Measurements from ENCODE around the gene MAP2K7.
"Not testable (repeated sequence)": the region's sequence is repeated elsewhere in the genome, so short reads cannot be mapped to it uniquely, and the experiment has no call there.

The MAP2K7 gene

GRCh38 chr19:7917267-7918061, 13.8 kb downstream of the MAP2K7 start:
- no peak overlapping the region for H3K4me3 ChIP-seq (ENCODE audit: low read length, poor library complexity, severe bottlenecking)
- H3K4me2 ChIP-seq (ENCODE audit: low read depth, low read length, poor library complexity, severe bottlenecking): no peak overlapping the region
- no peaks in the 10 kb centered on the region for H3K9me2 ChIP-seq (replicated peaks; ENCODE audit: low read depth, low read length)
- peaks cover 12% of the 10 kb centered on the region for H3K4me1 ChIP-seq (ENCODE audit: insufficient read depth, low read length, poor library complexity, severe bottlenecking)
- H3K9ac ChIP-seq (ENCODE audit: low read depth, low read length, poor library complexity, severe bottlenecking): no peak overlapping the region
- no peaks in the 10 kb centered on the region for H3K9me3 ChIP-seq (ENCODE audit: insufficient read depth, low read depth, low read length)
- H3F3A ChIP-seq (ENCODE audit: low read depth): no peaks in the 10 kb centered on the region
- no peak overlapping the region for H2AFZ ChIP-seq (ENCODE audit: low read length)
- H3K27me3 ChIP-seq (ENCODE audit: insufficient read depth, low read length, poor library complexity, severe bottlenecking): no peaks in the 10 kb centered on the region
- no peak for TF ChIP-seq EZH2phosphoT487 (IDR thresholded peaks at IDR 0.05; ENCODE audit: borderline replicate concordance)
- no peak for TF ChIP-seq CTCF (conservative IDR thresholded peaks at IDR 0.05; ENCODE audit: low read length)
- H3K36me3 ChIP-seq (ENCODE audit: insufficient read depth, low read length): peaks cover 4% of the 10 kb centered on the region; the same call in 1 of the 2 replicates
- H3K79me2 ChIP-seq (ENCODE audit: insufficient read depth, low read length): no peaks in the 10 kb centered on the region
- peaks cover 6% of the 10 kb centered on the region for H4K20me1 ChIP-seq (ENCODE audit: insufficient read depth, low read length, poor library complexity, severe bottlenecking)

- H3K79me2 ChIP-seq (ENCODE audit: insufficient read depth, low read length); H3K9ac ChIP-seq (ENCODE audit: low read depth, low read length, poor library complexity, severe bottlenecking); H3K4me2 ChIP-seq (ENCODE audit: low read depth, low read length, poor library complexity, severe bottlenecking); H2AFZ ChIP-seq (ENCODE audit: low read length); H3K36me3 ChIP-seq (ENCODE audit: insufficient read depth, low read length); H3K9me2 ChIP-seq (replicated peaks; ENCODE audit: low read depth, low read length); H3K4me3 ChIP-seq (ENCODE audit: low read length, poor library complexity, severe bottlenecking); H3F3A ChIP-seq (ENCODE audit: low read depth); H4K20me1 ChIP-seq (ENCODE audit: insufficient read depth, low read length, poor library complexity, severe bottlenecking); H3K27me3 ChIP-seq (ENCODE audit: insufficient read depth, low read length, poor library complexity, severe bottlenecking); H3K9me3 ChIP-seq (ENCODE audit: insufficient read depth, low read depth, low read length): not testable (repeated sequence)
- H3K4me1 ChIP-seq (ENCODE audit: insufficient read depth, low read length, poor library complexity, severe bottlenecking): peaks cover 12% of the 10 kb centered on the region
Measured at GRCh38 chr19:7918062-7918614, 14.5 kb downstream of the MAP2K7 start.

GRCh38 chr19:7918615-7919421, 15.1 kb downstream of the MAP2K7 start:
- no peak overlapping the region for H3K4me3 ChIP-seq (ENCODE audit: low read length, poor library complexity, severe bottlenecking)
- no peak for TF ChIP-seq CTCF (conservative IDR thresholded peaks at IDR 0.05; ENCODE audit: low read length)
- no peak for TF ChIP-seq EZH2phosphoT487 (IDR thresholded peaks at IDR 0.05; ENCODE audit: borderline replicate concordance)

More at GRCh38 chr19:7918615-7919421, 15.1 kb downstream of the MAP2K7 start:
- H3F3A ChIP-seq (ENCODE audit: low read depth): no peaks in the 10 kb centered on the region
- no peaks in the 10 kb centered on the region for H3K9me3 ChIP-seq (ENCODE audit: insufficient read depth, low read depth, low read length)
- H3K4me2 ChIP-seq (ENCODE audit: low read depth, low read length, poor library complexity, severe bottlenecking): no peak overlapping the region
- peaks cover 8% of the 10 kb centered on the region for H4K20me1 ChIP-seq (ENCODE audit: insufficient read depth, low read length, poor library complexity, severe bottlenecking)
- no peak overlapping the region for H3K9ac ChIP-seq (ENCODE audit: low read depth, low read length, poor library complexity, severe bottlenecking)
- no peak overlapping the region for H2AFZ ChIP-seq (ENCODE audit: low read length)
- no peaks in the 10 kb centered on the region for H3K36me3 ChIP-seq (ENCODE audit: insufficient read depth, low read length)
- peaks cover 12% of the 10 kb centered on the region for H3K4me1 ChIP-seq (ENCODE audit: insufficient read depth, low read length, poor library complexity, severe bottlenecking)
- H3K27me3 ChIP-seq (ENCODE audit: insufficient read depth, low read length, poor library complexity, severe bottlenecking): no peaks in the 10 kb centered on the region
- no peaks in the 10 kb centered on the region for H3K79me2 ChIP-seq (ENCODE audit: insufficient read depth, low read length)
- H3K9me2 ChIP-seq (replicated peaks; ENCODE audit: low read depth, low read length): no peaks in the 10 kb centered on the region

Data from Loucy (cell line).